Kasumi-1 (cell line): ENCODE results near the gene NCEH1.

ENCODE experiments used
- DNase-seq, 2 experiments: peaks; one replicate each; lab custom pipeline; 2025; lab: John Stamatoyannopoulos, UW

Gene NCEH1

DNA sequence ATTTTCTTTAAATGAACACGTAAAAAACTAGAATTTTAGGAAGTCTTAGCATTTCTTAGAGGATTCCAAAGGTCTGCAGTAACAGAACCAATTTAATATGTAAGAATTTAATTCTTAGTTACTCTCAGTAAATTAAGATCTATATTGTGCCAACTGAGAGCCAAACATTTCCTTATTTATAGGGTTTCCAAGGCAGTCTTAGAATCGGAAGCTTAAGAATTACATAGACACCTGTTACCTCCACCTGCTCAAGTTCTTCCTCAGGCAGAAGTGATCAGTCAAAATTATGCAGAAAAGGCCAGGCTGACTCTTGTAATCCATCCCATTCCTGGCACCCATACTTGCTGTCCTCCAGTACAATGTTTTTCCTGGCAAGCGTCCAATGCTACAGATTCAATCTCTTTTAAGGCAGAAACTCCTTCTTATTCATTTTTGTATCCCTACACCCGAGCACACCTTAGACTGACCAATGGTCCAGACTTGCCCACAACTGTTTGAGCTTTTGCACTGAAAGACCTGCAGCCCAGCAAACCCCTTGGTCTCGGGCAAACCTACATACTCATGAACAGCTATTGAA is 64.3 kb downstream of the NCEH1 start:
- no peak for DNase-seq

DNA sequence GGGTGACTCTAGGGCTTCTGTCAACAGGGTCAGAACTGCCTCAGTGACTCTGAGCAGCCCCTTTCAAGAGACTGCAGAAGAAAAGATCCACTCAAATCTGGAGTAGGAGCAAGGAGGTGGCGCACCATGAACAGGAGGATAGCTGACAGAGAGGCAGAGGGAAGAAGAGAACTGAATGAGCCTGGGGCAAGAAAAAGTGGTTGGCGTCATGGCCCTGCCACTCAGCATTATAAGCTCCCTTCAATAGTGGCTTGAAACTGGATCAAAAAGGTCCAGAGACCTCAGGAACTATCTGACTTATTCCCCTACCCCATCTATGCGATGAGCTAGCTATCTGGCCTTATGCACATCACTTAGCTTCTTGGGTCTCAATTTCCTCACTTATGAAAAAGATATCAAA is 66.6 kb downstream of the NCEH1 start:
- DNase-seq: no peak

GRCh38 chr3:172643506-172644179 is 67.2 kb downstream of the NCEH1 start:
- DNase-seq: no peak

GRCh38 chr3:172641291-172641690 is 69.6 kb downstream of the NCEH1 start:
- no peak for DNase-seq

- no peak for DNase-seq
These were observed 70.1 kb downstream of the NCEH1 start for GRCh38 chr3:172640751-172641150.

DNA sequence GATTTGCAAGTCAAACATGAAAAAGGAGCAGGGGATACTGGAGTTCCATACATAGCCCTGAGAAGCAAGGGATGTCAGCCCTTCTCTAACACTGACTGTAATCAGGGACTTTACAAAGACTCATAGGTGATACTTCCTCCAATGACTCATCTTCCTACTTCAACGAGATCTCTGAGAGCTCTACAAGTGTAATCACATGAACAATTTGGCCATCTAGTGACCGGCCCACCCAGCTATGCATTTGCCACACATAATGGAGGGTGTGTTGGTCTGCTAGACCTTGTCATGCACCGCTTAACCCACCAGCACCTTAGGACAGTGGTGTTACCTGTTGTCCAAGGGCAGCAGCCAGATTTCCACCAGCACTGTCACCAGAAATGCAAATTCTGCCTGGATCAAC is 75.3 kb downstream of the NCEH1 start:
- no peak for DNase-seq

DNA sequence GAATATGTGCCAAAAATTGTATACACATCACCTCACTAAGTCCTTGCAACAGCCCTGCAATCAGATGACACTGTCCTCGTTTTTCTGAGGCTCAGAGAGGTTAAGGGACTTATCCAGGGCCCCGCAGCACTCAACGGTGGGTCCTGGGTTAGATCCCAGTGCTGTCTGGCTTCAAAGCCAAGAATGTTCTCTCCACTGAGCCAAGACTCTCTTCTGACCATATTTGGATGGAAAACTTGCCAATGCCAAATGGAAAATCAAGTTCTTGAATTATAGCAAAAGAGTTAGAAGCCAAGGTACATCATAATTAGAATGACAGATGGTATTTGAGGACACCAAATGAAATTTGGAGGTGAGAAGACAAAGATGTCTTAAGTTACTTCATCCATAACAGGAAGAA is 75.9 kb downstream of the NCEH1 start:
- DNase-seq: no peak

- DNase-seq: no peak
These were observed 80.6 kb downstream of the NCEH1 start for GRCh38 chr3:172630316-172630715.

DNA sequence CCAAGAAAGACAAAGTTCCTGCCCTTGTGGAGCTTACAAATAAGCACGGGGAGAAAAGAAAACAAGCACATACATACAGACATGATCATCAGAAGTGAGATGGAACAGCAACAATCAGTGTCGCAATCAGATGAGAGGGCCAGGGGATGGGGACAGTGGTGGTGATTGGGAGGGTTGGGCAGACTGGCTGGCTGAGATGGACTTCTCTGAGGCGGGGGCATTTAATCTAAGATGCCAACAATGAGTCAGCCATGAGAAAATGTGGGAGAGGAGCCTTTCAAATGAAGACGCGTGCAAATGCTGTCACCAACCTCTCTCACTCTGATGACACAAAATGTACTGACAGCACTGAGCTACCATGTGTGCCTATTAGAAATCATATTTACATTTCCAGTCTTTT is 81.4 kb downstream of the NCEH1 start:
- DNase-seq: no peak

GRCh38 chr3:172627057-172627809 is 83.6 kb downstream of the NCEH1 start:
- no peak for DNase-seq

DNA sequence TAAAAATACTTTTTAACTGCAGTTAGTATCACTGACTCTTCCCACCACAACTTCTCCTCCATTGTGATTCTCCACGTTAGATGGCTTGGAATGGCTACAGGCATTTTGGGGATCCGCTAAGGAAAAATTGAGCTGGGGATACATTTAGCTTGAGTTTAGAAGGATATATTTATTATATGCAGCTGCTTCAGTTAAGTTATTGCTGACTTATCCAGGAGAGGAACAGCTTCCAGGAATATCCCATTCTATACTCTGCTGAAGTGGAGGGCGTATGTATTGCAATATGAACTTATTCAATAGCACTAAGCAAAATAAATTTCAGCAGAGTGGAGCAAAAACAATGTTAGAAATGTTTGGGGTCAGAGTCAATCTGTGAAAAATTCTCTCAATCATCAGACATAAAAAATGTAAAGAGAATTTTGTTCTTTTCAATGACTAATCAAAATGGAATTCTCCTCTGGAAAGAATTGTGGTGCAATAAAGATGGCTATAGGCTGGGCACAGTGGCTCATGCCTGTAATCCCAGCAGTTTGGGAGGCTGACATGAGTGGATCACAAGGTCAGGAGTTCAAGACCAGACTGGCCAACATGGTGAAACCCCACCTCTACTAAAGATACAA is 84.7 kb downstream of the NCEH1 start:
- no peak for DNase-seq

DNA sequence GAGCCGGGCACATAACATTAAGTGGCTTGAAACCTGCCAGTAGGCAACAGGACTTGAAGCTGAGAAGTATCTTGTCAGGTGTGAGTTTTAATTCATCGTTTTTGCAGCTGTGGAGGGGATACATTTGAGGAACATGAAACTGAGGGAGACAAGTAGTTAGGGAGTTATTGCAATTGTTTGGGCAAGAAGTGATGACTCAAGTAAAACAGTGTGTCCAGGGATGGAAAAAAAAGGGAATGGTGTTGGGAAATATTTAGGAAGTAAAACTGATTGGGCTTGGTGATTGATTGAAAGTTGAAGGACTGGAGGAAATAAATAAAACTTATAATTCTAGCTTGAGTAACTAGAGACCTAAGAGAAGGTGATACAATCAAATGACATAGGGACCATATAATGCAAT is 85.5 kb downstream of the NCEH1 start:
- DNase-seq: no peak

DNA sequence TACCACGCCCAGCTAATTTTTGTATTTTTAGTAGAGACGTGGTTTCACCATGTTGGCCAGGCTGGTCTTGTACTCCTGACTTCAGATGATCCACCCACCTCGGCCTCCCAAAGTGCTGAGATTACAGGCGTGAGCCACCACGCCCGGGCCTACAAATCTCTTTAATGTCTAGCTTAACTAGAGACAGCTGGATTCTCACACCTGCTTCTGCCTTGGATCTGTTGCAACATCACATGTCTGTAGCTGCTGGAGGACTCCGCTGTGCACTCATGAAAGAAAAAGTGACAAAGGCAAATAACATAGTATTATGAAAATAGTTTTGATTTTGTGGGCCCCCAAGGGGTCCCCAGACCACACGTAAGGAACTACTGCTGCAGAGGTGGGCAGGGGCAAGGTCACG is 85.9 kb downstream of the NCEH1 start:
- no peak for DNase-seq

- DNase-seq: peak; percentile 29 to 52
These were observed 87.8 kb downstream of the NCEH1 start for GRCh38 chr3:172622916-172623700.

GRCh38 chr3:172622156-172622555 is 88.7 kb downstream of the NCEH1 start:
- no peak for DNase-seq

GRCh38 chr3:172617976-172618375 is 92.9 kb downstream of the NCEH1 start:
- no peak for DNase-seq

GRCh38 chr3:172617013-172617706 is 93.7 kb downstream of the NCEH1 start:
- DNase-seq: no peak

DNA sequence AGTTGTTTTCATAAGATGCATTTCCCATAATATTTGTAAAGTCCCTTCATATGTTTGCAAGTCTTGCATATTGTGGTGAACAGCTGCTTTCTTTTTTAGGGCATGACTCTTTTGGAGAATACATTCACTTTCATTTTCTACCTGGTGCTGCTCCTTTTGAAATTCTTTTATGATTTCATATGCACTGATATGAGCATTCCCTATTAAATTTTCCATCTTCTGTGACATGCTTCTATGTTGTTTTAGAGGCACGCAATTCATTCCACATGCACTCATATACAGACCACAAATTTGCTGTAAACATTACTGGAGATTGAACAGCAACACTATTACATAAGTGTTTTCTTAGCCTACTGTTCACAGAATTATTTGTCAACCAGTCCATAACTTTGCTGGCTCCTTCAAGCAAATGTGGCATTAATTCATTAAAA is 94.8 kb downstream of the NCEH1 start:
- DNase-seq: no peak

DNA sequence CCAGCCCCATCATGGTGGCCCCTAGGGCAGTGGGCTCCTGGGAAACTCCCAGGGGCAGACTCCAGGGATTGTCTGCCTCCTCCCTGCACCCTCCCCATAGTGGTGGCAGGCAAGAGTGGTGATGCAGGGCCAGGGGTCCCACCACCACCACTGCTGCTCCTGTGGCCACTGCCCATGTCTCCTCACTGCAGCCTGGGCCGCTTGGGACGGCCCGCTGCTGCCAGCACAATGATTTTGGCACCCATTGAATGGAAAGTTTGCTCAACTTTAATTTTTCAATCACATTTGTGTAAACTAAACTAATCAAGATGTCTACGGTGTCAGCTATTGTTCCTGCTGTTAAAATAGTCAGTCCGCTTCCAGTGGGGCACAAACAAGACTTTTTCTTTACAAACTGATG is 95.6 kb downstream of the NCEH1 start:
- DNase-seq: no peak

DNA sequence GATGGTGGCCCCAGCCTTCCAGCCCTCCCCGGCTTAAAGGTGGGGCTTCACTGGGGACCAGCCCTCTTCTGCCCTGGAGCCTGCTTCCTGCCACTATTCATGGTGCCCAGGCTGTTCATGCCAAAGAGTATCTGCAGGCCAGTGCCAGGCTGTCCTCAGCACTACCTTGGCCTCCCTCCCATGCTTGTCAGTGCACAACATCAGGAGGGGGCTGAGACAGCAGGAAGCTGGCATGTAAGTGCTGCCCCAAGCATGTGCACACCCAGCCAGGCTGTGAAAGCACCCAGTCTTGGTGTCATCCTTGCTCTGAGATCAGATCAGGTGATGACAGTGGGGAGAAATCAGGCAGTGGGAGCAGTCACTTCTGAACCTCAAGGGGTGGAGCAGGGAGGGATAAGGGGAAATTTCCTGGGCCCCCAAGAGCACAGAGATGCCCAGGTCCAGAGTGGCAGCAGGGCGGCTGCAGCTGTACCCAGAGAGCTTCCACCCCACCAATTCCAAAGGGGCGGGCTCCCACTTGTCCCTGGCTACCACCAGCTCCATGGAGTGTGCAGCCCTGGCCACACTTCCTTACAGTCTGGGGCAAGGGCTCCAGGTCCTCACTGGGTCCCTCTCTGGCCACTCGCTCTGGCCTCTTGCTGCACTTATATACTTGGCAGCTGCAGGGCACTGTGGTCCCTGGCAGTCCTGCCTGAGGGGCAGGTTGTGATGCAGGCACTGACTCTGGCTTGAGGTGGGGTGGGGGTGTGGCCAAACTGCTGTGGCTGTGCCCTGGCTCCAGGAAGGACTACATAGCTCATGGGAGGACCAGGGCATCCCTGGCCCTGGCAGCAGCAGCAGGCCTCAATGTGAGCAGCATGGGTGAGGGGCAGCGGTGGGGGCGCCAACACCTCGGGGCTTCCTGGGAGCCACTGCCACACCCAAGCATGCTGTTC is 96.3 kb downstream of the NCEH1 start:
- no peak for DNase-seq
